Measurements from ENCODE around the gene C11orf86.

Gene C11orf86

GRCh38 chr11:66956689-66957290 is 18.3 kb upstream of the C11orf86 start:
- no peaks in the 10 kb centered on the region for H3K79me2 ChIP-seq (ENCODE audit: insufficient read depth, low read length)
- H3K4me1 ChIP-seq (ENCODE audit: insufficient read depth, low read length, poor library complexity, severe bottlenecking): peaks cover 21% of the 10 kb centered on the region
- TF ChIP-seq EZH2phosphoT487 (IDR thresholded peaks at IDR 0.05; ENCODE audit: borderline replicate concordance): no peak
- TF ChIP-seq CTCF (conservative IDR thresholded peaks at IDR 0.05; ENCODE audit: low read length): no peak; the same call in 1 of the 2 replicates
- H4K20me1 ChIP-seq (ENCODE audit: insufficient read depth, low read length, poor library complexity, severe bottlenecking): no peaks in the 10 kb centered on the region
- no peaks in the 10 kb centered on the region for H3K27me3 ChIP-seq (ENCODE audit: insufficient read depth, low read length, poor library complexity, severe bottlenecking)
- no peaks in the 10 kb centered on the region for H3K9me3 ChIP-seq (ENCODE audit: insufficient read depth, low read depth, low read length)
- no peaks in the 10 kb centered on the region for H3K36me3 ChIP-seq (ENCODE audit: insufficient read depth, low read length)
- no peaks in the 10 kb centered on the region; the same call in 1 of the 2 replicates for H3F3A ChIP-seq (ENCODE audit: low read depth)
- no peak overlapping the region for H3K9ac ChIP-seq (ENCODE audit: low read depth, low read length, poor library complexity, severe bottlenecking)
- no peak overlapping the region for H2AFZ ChIP-seq (ENCODE audit: low read length)
- H3K4me2 ChIP-seq (ENCODE audit: low read depth, low read length, poor library complexity, severe bottlenecking): peak overlapping the region; percentile 79
- peak overlapping the region; percentile 73 for H3K4me3 ChIP-seq (ENCODE audit: low read length, poor library complexity, severe bottlenecking)
- no peaks in the 10 kb centered on the region for H3K9me2 ChIP-seq (replicated peaks; ENCODE audit: low read depth, low read length)

GRCh38 chr11:66957971-66958231 is 17.2 kb upstream of the C11orf86 start:
- no peaks in the 10 kb centered on the region for H3K79me2 ChIP-seq (ENCODE audit: insufficient read depth, low read length)
- no peaks in the 10 kb centered on the region for H3K9me3 ChIP-seq (ENCODE audit: insufficient read depth, low read depth, low read length)
- no peaks in the 10 kb centered on the region for H3K36me3 ChIP-seq (ENCODE audit: insufficient read depth, low read length)
- H4K20me1 ChIP-seq (ENCODE audit: insufficient read depth, low read length, poor library complexity, severe bottlenecking): no peaks in the 10 kb centered on the region
- H3K4me3 ChIP-seq (ENCODE audit: low read length, poor library complexity, severe bottlenecking): peak overlapping the region; percentile 73
- peak overlapping the region; percentile 76; the same call in 1 of the 2 replicates for H2AFZ ChIP-seq (ENCODE audit: low read length)
- peak overlapping the region; percentile 61 for H3K9ac ChIP-seq (ENCODE audit: low read depth, low read length, poor library complexity, severe bottlenecking)
- H3K4me1 ChIP-seq (ENCODE audit: insufficient read depth, low read length, poor library complexity, severe bottlenecking): peaks cover 21% of the 10 kb centered on the region
- H3K4me2 ChIP-seq (ENCODE audit: low read depth, low read length, poor library complexity, severe bottlenecking): peak overlapping the region; percentile 79
- TF ChIP-seq EZH2phosphoT487 (IDR thresholded peaks at IDR 0.05; ENCODE audit: borderline replicate concordance): no peak
- TF ChIP-seq CTCF (conservative IDR thresholded peaks at IDR 0.05; ENCODE audit: low read length): no peak
- H3F3A ChIP-seq (ENCODE audit: low read depth): no peaks in the 10 kb centered on the region; the same call in 1 of the 2 replicates
- H3K27me3 ChIP-seq (ENCODE audit: insufficient read depth, low read length, poor library complexity, severe bottlenecking): no peaks in the 10 kb centered on the region
- no peaks in the 10 kb centered on the region for H3K9me2 ChIP-seq (replicated peaks; ENCODE audit: low read depth, low read length)

GRCh38 chr11:66958232-66958955 is 16.7 kb upstream of the C11orf86 start, which contains the start of gene PC:
Gene PC, minus strand, starts transcription at chr11:66958383. Its CDS starts 86,224 bp downstream, at chr11:66872159.
- peak within 1 kb of the TSS; percentile 73 for H3K4me3 ChIP-seq (ENCODE audit: low read length, poor library complexity, severe bottlenecking)
- peaks cover 21% of the 10 kb centered on the region for H3K4me1 ChIP-seq (ENCODE audit: insufficient read depth, low read length, poor library complexity, severe bottlenecking)
- H3K27me3 ChIP-seq (ENCODE audit: insufficient read depth, low read length, poor library complexity, severe bottlenecking): no peaks in the 10 kb centered on the region
- no peaks in the 10 kb centered on the region for H3K36me3 ChIP-seq (ENCODE audit: insufficient read depth, low read length)
- peak within 1 kb of the TSS; percentile 91 for H3K4me2 ChIP-seq (ENCODE audit: low read depth, low read length, poor library complexity, severe bottlenecking)
- TF ChIP-seq EZH2phosphoT487 (IDR thresholded peaks at IDR 0.05; ENCODE audit: borderline replicate concordance): no peak
- TF ChIP-seq CTCF (conservative IDR thresholded peaks at IDR 0.05; ENCODE audit: low read length): no peak
- H3K9ac ChIP-seq (ENCODE audit: low read depth, low read length, poor library complexity, severe bottlenecking): peak within 1 kb of the TSS; percentile 61
- no peaks in the 10 kb centered on the region for H3K9me2 ChIP-seq (replicated peaks; ENCODE audit: low read depth, low read length)
- H4K20me1 ChIP-seq (ENCODE audit: insufficient read depth, low read length, poor library complexity, severe bottlenecking): no peaks in the 10 kb centered on the region
- H3F3A ChIP-seq (ENCODE audit: low read depth): no peaks in the 10 kb centered on the region; the same call in 1 of the 2 replicates
- peak within 1 kb of the TSS; percentile 85 for H2AFZ ChIP-seq (ENCODE audit: low read length)
- no peaks in the 10 kb centered on the region for H3K79me2 ChIP-seq (ENCODE audit: insufficient read depth, low read length)
- H3K9me3 ChIP-seq (ENCODE audit: insufficient read depth, low read depth, low read length): no peaks in the 10 kb centered on the region

All from Loucy (cell line).